HepG2 (cell line): ENCODE results near the gene AGPAT3.

Source experiments
- BRCA1 ChIP-seq: sonication (generic); formaldehyde crosslinking; IDR thresholded peaks from 2 replicates; pipeline ENCODE4 v1.4.0; 2020; ENCODE audit warnings: missing genetic modification reagents
- CTCF ChIP-seq: sonication (generic); formaldehyde crosslinking; IDR thresholded peaks from 2 replicates; pipeline ENCODE4 v1.5.0; 2020; ENCODE audit warnings: mild to moderate bottlenecking, missing genetic modification reagents, moderate library complexity
- DPF2 ChIP-seq: sonication (generic); formaldehyde crosslinking; IDR thresholded peaks from 2 replicates; pipeline ENCODE4 v1.4.0; 2020; ENCODE audit warnings: mild to moderate bottlenecking, low read depth, missing genetic modification reagents, borderline replicate concordance
- GABPA ChIP-seq, 2 experiments: IDR thresholded peaks; 2 replicates each; pipeline ENCODE4 v1.6.1; 2011 to 2016; ENCODE audit warnings: low read depth in 2 of 2, low read length in 1 of 2, missing biosample characterization in 1 of 2, missing genetic modification characterization in 1 of 2
- GTF2F1 ChIP-seq: fragments of 150-350 bp; IDR thresholded peaks from 2 replicates; pipeline ENCODE4 v1.6.1; 2014; ENCODE audit warnings: low read length
- HDAC6 ChIP-seq: fragments of 200-600 bp; sonication (generic); IDR thresholded peaks from 2 replicates; pipeline ENCODE4 v1.7.0; 2017; ENCODE audit warnings: mild to moderate bottlenecking, antibody characterized with exemption, low read length, low read depth
- KDM1A ChIP-seq: IDR thresholded peaks from 2 replicates; pipeline ENCODE4 v1.6.1; 2016; ENCODE audit warnings: missing compliant biosample characterization
- MLXIP ChIP-seq: sonication (generic); formaldehyde crosslinking; IDR thresholded peaks from 2 replicates; pipeline ENCODE4 v1.9.0; 2021; ENCODE audit warnings: missing genetic modification reagents, borderline replicate concordance
- PAX8 ChIP-seq: sonication (generic); formaldehyde crosslinking; IDR thresholded peaks from 2 replicates; pipeline ENCODE4 v1.8.0; 2022; ENCODE audit warnings: mild to moderate bottlenecking, missing genetic modification reagents, borderline replicate concordance
- ZBTB39 ChIP-seq: sonication (generic); formaldehyde crosslinking; IDR thresholded peaks from 2 replicates; pipeline ENCODE4 v1.5.0; 2020; ENCODE audit warnings: missing genetic modification reagents
- ZBTB40 ChIP-seq, 2 experiments: fragments of 450-650 bp in 1 of 2; sonication (generic) in 1 of 2; formaldehyde crosslinking in 1 of 2; IDR thresholded peaks; 2 replicates each; pipeline versions ENCODE4 v1.6.1 to v1.8.0; 2016 to 2022; ENCODE audit warnings: antibody characterized with exemption in 1 of 2, mild to moderate bottlenecking in 1 of 2, missing genetic modification reagents in 1 of 2
- ZNF121 ChIP-seq: sonication (generic); formaldehyde crosslinking; IDR thresholded peaks from 2 replicates; pipeline ENCODE4 v1.5.0; 2020; ENCODE audit warnings: mild to moderate bottlenecking, missing genetic modification reagents
- ZNF563 ChIP-seq: sonication (generic); formaldehyde crosslinking; IDR thresholded peaks from 2 replicates; pipeline ENCODE4 v1.8.0; 2022; ENCODE audit warnings: mild to moderate bottlenecking, moderate library complexity, missing genetic modification reagents
- ZSCAN31 ChIP-seq: sonication (generic); formaldehyde crosslinking; IDR thresholded peaks from 2 replicates; pipeline ENCODE4 v1.5.0; 2020; ENCODE audit warnings: low read depth, mild to moderate bottlenecking, missing genetic modification reagents

GRCh38 chr21:43900690-43901089 lies 35.7 kb downstream of the AGPAT3 start:
- TF ChIP-seq GTF2F1 (no peak), GABPA (IDR thresholded peaks at IDR 0.05; ENCODE audit: low read depth, low read length) (no peak), GABPA (CRISPR knock-in tag; IDR thresholded peaks at IDR 0.05; ENCODE audit: low read depth) (no peak), PAX8 (no peak), HDAC6 (no peak), ZBTB40 (IDR thresholded peaks at IDR 0.05) (no peak), ZBTB40 (CRISPR knock-in tag; IDR thresholded peaks at IDR 0.05) (no peak), ZNF563 (CRISPR knock-in tag) (no peak), KDM1A (CRISPR knock-in tag) (no peak), DPF2 (CRISPR knock-in tag) (no peak), BRCA1 (CRISPR knock-in tag) (no peak), ZNF121 (CRISPR knock-in tag) (no peak), CTCF (CRISPR knock-in tag) (no peak), MLXIP (no peak), ZSCAN31 (CRISPR knock-in tag) (no peak), ZBTB39 (CRISPR knock-in tag) (no peak)
